Panc1 (cell line): ENCODE data around the gene FOXK1. TPM values are rescaled to one million over a fixed set of nuclear protein-coding genes. Genes with fewer than 3 reads are reported as not detected.

ENCODE experiments used
- ATAC-seq: fragments of 200-7000 bp; cut with Tn5 transposase; 2 replicates; pipeline ENCODE4 v1.9.1; 2020; ENCODE audit warnings: mild to moderate bottlenecking, moderate library complexity
- BruUV-seq: library from RNA; stranded (reverse); fragments of 400-500 nt; replicated peaks from 2 replicates; lab custom pipeline; 2021; lab: Mats Ljungman, UMichigan
- CTCF ChIA-PET: fragments of 300-600 bp; sonication (Branson Sonifier 250); formaldehyde crosslinking; loops from one replicate; lab custom pipeline; 2022; ENCODE audit warnings: antibody characterized with exemption; lab: Charles Lee
- POLR2A ChIA-PET: fragments of 300-600 bp; sonication (Branson Sonifier 250); formaldehyde crosslinking; loops from one replicate; lab custom pipeline; 2022; ENCODE audit warnings: antibody characterized with exemption; lab: Charles Lee
- DNase-seq: peaks from one replicate; pipeline ENCODE4 v3.0.0-alpha.2; 2010; ENCODE audit warnings: low read depth, low spot score
- H3K27ac ChIP-seq: 2 replicates; pipeline ENCODE4 v1.5.1; 2011; ENCODE audit warnings: mild to moderate bottlenecking, low read length, inconsistent platforms
- H3K27me3 ChIP-seq: fragments of 200-500 bp; sonication (Bioruptor generic); 2 replicates; pipeline ENCODE4 v1.6.0; 2014; ENCODE audit warnings: low read length, inconsistent platforms; ENCODE audit not compliant: control insufficient read depth, insufficient read depth
- H3K36me3 ChIP-seq: fragments of 200-500 bp; sonication (Bioruptor generic); 2 replicates; pipeline ENCODE4 v1.5.1; 2014; ENCODE audit warnings: inconsistent platforms, mild to moderate bottlenecking, low read length, moderate library complexity; ENCODE audit not compliant: control insufficient read depth, insufficient read depth
- H3K4me1 ChIP-seq: 2 replicates; pipeline ENCODE4 v1.5.1; 2011; ENCODE audit warnings: inconsistent platforms, mild to moderate bottlenecking, low read length, moderate library complexity; ENCODE audit not compliant: control insufficient read depth, insufficient read depth
- H3K4me3 ChIP-seq, 2 experiments: 2 replicates each; pipeline ENCODE4 v1.5.1; 2011 to 2012; ENCODE audit warnings: low read depth in 2 of 2, low read length in 2 of 2, mild to moderate bottlenecking in 2 of 2, inconsistent platforms in 1 of 2, moderate library complexity in 1 of 2
- H3K9me3 ChIP-seq: fragments of 200-500 bp; sonication (Bioruptor generic); 2 replicates; pipeline ENCODE4 v1.5.1; 2014; ENCODE audit warnings: low read depth, mild to moderate bottlenecking, inconsistent platforms, low read length, moderate library complexity; ENCODE audit not compliant: control insufficient read depth, insufficient read depth
- POLR2AphosphoS5 ChIP-seq: IDR thresholded peaks from 2 replicates; pipeline ENCODE4 v1.6.1; 2012; ENCODE audit warnings: mild to moderate bottlenecking, low read depth, low read length, moderate library complexity
- SIN3A ChIP-seq: IDR thresholded peaks from 2 replicates; pipeline ENCODE4 v1.6.1; 2012; ENCODE audit warnings: low read depth, mild to moderate bottlenecking, low read length, moderate library complexity, borderline replicate concordance; ENCODE audit not compliant: insufficient read depth
- TCF7L2 ChIP-seq: IDR thresholded peaks from 2 replicates; pipeline ENCODE4 v1.6.1; 2011; ENCODE audit warnings: mild to moderate bottlenecking, low read depth, low read length, inconsistent platforms
- in situ Hi-C: cut with HindIII; loops from 2 replicates; pipeline ENCODE4 v1.10.0; 2016; ENCODE audit warnings: low sequenced_read_pairs, low pct_unique_long_range_greater_than_20kb
- intact Hi-C: fragments of 100-400 bp; cut with micrococcal nuclease; formaldehyde crosslinking; loops from one replicate; pipeline ENCODE4 v1.10.0; 2022; ENCODE audit not compliant: unreplicated experiment
- total RNA-seq: library from RNA; stranded (reverse); gene quantifications from one replicate; pipeline ENCODE4 v1.2.1, GENCODE V29; 2021; ENCODE audit not compliant: unreplicated experiment
- TF ChIP-seq, protein P1 (sequence below): fragments of 450-650 bp; IDR thresholded peaks from 2 replicates; pipeline ENCODE4 v1.5.1; 2017; ENCODE audit warnings: mild to moderate bottlenecking
- TF ChIP-seq, protein P2 (sequence below), 2 experiments: IDR thresholded peaks; 2 replicates each; pipeline ENCODE4 v1.6.1; 2011 to 2012; ENCODE audit warnings: low read depth in 2 of 2, control low read depth in 1 of 2, low read length in 1 of 2, mild to moderate bottlenecking in 1 of 2, moderate library complexity in 1 of 2; ENCODE audit not compliant: insufficient read depth in 1 of 2

FOXK1 gene
- total RNA-seq, 1 experiment from 2014 or later: 72.7 TPM

DNA sequence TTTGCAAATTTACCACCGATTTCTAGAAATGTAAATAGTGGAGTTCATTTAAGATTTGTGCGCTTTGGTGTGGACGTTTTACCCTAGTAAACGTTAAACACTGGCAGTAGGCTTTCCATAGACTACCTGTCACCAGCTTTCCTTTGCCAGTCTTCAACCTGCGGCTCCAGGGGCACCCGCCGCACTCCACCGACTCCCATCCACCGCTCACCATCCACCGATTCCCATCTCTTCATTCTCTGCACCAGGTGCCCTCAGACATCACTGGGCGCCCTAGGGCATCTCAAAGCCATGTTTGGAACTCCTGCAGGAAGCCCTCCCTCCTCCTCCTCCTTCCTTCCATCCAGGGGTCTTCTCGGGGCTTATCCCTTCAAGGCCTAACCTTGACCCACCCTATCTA, 91.9 kb downstream of the FOXK1 start:
- H3K36me3 ChIP-seq: peaks cover 2% of the 10 kb centered on the region; the same call in 1 of the 2 replicates
- TF ChIP-seq, protein P1, sequence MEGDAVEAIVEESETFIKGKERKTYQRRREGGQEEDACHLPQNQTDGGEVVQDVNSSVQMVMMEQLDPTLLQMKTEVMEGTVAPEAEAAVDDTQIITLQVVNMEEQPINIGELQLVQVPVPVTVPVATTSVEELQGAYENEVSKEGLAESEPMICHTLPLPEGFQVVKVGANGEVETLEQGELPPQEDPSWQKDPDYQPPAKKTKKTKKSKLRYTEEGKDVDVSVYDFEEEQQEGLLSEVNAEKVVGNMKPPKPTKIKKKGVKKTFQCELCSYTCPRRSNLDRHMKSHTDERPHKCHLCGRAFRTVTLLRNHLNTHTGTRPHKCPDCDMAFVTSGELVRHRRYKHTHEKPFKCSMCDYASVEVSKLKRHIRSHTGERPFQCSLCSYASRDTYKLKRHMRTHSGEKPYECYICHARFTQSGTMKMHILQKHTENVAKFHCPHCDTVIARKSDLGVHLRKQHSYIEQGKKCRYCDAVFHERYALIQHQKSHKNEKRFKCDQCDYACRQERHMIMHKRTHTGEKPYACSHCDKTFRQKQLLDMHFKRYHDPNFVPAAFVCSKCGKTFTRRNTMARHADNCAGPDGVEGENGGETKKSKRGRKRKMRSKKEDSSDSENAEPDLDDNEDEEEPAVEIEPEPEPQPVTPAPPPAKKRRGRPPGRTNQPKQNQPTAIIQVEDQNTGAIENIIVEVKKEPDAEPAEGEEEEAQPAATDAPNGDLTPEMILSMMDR: no peak
- no peak for TF ChIP-seq TCF7L2
- no peak for TF ChIP-seq SIN3A
- TF ChIP-seq, protein P2, sequence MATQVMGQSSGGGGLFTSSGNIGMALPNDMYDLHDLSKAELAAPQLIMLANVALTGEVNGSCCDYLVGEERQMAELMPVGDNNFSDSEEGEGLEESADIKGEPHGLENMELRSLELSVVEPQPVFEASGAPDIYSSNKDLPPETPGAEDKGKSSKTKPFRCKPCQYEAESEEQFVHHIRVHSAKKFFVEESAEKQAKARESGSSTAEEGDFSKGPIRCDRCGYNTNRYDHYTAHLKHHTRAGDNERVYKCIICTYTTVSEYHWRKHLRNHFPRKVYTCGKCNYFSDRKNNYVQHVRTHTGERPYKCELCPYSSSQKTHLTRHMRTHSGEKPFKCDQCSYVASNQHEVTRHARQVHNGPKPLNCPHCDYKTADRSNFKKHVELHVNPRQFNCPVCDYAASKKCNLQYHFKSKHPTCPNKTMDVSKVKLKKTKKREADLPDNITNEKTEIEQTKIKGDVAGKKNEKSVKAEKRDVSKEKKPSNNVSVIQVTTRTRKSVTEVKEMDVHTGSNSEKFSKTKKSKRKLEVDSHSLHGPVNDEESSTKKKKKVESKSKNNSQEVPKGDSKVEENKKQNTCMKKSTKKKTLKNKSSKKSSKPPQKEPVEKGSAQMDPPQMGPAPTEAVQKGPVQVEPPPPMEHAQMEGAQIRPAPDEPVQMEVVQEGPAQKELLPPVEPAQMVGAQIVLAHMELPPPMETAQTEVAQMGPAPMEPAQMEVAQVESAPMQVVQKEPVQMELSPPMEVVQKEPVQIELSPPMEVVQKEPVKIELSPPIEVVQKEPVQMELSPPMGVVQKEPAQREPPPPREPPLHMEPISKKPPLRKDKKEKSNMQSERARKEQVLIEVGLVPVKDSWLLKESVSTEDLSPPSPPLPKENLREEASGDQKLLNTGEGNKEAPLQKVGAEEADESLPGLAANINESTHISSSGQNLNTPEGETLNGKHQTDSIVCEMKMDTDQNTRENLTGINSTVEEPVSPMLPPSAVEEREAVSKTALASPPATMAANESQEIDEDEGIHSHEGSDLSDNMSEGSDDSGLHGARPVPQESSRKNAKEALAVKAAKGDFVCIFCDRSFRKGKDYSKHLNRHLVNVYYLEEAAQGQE (IDR thresholded peaks at IDR 0.05; ENCODE audit: insufficient read depth in 1 of 2, low read depth in 2 of 2, low read length in 1 of 2): no peak
- no peak for TF ChIP-seq POLR2AphosphoS5
- in situ Hi-C loops (no loop called here), intact Hi-C loops (no loop called here)
- H3K4me1 ChIP-seq: peaks cover 23% of the 10 kb centered on the region
- no peaks in the 10 kb centered on the region for H3K9me3 ChIP-seq
- POLR2A ChIA-PET: no interaction called here
- BruUV-seq: no TSS peak
- CTCF ChIA-PET: no interaction called here
- no peaks in the 10 kb centered on the region for H3K27me3 ChIP-seq
- H3K4me3 ChIP-seq: peak overlapping the region; percentile 85 to 98; a peak in 3 of 4 replicates
- H3K27ac ChIP-seq: peak overlapping the region; percentile 93
- no peak for DNase-seq
- no peak for ATAC-seq

DNA sequence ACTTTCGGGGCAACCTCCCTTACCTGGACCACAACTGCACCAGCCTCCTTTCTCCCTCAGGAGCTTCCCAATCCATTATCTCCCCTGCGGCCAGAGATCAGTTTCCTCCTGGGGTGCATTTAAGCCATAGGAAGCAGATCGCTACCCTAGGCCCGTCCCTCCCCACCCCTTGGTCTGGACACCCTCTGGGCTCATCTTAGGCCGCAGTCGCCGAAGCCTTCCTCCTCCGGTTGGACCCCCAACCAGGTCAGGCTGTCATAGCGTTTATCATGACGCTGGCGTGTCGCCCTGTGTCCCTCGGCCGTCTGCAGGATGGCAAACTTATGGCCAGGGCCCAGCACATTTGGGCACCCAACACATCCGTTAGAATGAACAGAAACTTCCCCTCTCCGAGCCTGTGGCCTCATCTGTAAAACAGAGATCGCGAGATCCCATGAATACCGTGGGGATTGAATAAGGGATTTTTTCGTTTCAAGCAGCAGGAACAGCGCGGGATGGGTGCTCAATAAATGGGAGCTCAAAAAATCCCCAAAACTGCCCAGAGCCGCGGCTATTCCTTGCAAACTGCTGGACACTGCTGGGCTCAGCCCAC, 92.7 kb downstream of the FOXK1 start:
- Histone ChIP-seq H3K4me1 (peaks cover 23% of the 10 kb centered on the region), H3K36me3 (peaks cover 2% of the 10 kb centered on the region; the same call in 1 of the 2 replicates), H3K27me3 (no peaks in the 10 kb centered on the region), H3K27ac (peak overlapping the region; percentile 93), H3K9me3 (no peaks in the 10 kb centered on the region), H3K4me3 (peak overlapping the region; percentile 85 to 98)
- intact Hi-C loops: no loop called here
- ATAC-seq (peak; percentile 63), DNase-seq (peak; percentile 36)
- no peak for TF ChIP-seq SIN3A
- TF ChIP-seq POLR2AphosphoS5: no peak
- TF ChIP-seq, protein P2 (IDR thresholded peaks at IDR 0.05; ENCODE audit: insufficient read depth in 1 of 2, low read depth in 2 of 2, low read length in 1 of 2): no peak
- TF ChIP-seq TCF7L2: no peak
- TF ChIP-seq, protein P1: no peak
- BruUV-seq: TSS peak; percentile 98
- in situ Hi-C loops: no loop called here
- POLR2A ChIA-PET: interaction anchor here (0.6 to 0.9 kb wide), 3 partner anchors 17 to 133 kb away, joined by 3 to 10 read pairs (median 3); no protein-coding TSS in a partner anchor
- CTCF ChIA-PET: no interaction called here
